ENCODE results near the gene YPEL3. TPM values are rescaled to one million over a fixed set of nuclear protein-coding genes. Genes with fewer than 3 reads are reported as not detected.

The YPEL3 gene
- total and polyA plus RNA-seq, 12 donors: 14.6 to 454 (median 94.5) TPM

- intact Hi-C loops (cut with DNase I): no loop called here
- no peak overlapping the region for H3K4me3 ChIP-seq
- H3K27ac ChIP-seq: no peak overlapping the region
- H3K9me3 ChIP-seq (replicated peaks in 1 of 3): no peaks in the 10 kb centered on the region
- H3K4me1 ChIP-seq (replicated peaks in 1 of 2): no peaks in the 10 kb centered on the region
- no peaks in the 10 kb centered on the region for H3K36me3 ChIP-seq (replicated peaks in 1 of 2)
- no peak for DNase-seq
- TF ChIP-seq POLR2A (IDR thresholded peaks at IDR 0.05) (no peak), CTCF (IDR thresholded peaks at IDR 0.05) (no peak)
- WGBS, 4 donors: 73 to 78% (median 74%) methylated on average over 13 of the region's 13 CpGs
- H3K27me3 ChIP-seq: no peaks in the 10 kb centered on the region
Observed at GRCh38 chr16:30139583-30140481, 43.8 kb upstream of the YPEL3 start.

- Histone ChIP-seq H3K9me3 (replicated peaks in 1 of 3) (no peaks in the 10 kb centered on the region), H3K27ac (no peak overlapping the region), H3K36me3 (replicated peaks in 1 of 2) (no peaks in the 10 kb centered on the region), H3K27me3 (no peaks in the 10 kb centered on the region), H3K4me3 (no peak overlapping the region), H3K4me1 (replicated peaks in 1 of 2) (no peaks in the 10 kb centered on the region)
- 67 to 83% (median 73%) methylated on average over 8 of the region's 8 CpGs for WGBS, 4 donors
- TF ChIP-seq CTCF (IDR thresholded peaks at IDR 0.05): no peak
- TF ChIP-seq POLR2A (IDR thresholded peaks at IDR 0.05): no peak
- DNase-seq: no peak
- intact Hi-C loops (cut with DNase I): no loop called here
Observed at GRCh38 chr16:30137897-30138296, 41.9 kb upstream of the YPEL3 start.

- Histone ChIP-seq H3K9me3 (replicated peaks in 1 of 3) (no peaks in the 10 kb centered on the region), H3K4me3 (no peak overlapping the region), H3K4me1 (replicated peaks in 1 of 2) (no peaks in the 10 kb centered on the region), H3K27me3 (no peaks in the 10 kb centered on the region), H3K36me3 (replicated peaks in 1 of 2) (no peaks in the 10 kb centered on the region), H3K27ac (no peak overlapping the region)
- WGBS, 4 donors: 64 to 78% (median 67%) methylated on average over 11 of the region's 11 CpGs
- intact Hi-C loops (cut with DNase I): no loop called here
- DNase-seq: no peak
- no peak for TF ChIP-seq CTCF (IDR thresholded peaks at IDR 0.05)
- TF ChIP-seq POLR2A (IDR thresholded peaks at IDR 0.05): no peak
Observed at GRCh38 chr16:30136971-30137605, 41.1 kb upstream of the YPEL3 start.

- Histone ChIP-seq H3K36me3 (replicated peaks in 1 of 2) (no peaks in the 10 kb centered on the region), H3K9me3 (replicated peaks in 1 of 3) (no peaks in the 10 kb centered on the region), H3K27ac (no peak overlapping the region), H3K4me1 (replicated peaks in 1 of 2) (no peaks in the 10 kb centered on the region), H3K27me3 (no peaks in the 10 kb centered on the region), H3K4me3 (no peak overlapping the region)
- 41 to 61% (median 51%) methylated on average over 3 of the region's 3 CpGs for WGBS, 4 donors
- intact Hi-C loops (cut with DNase I): loop anchor here in 1 of 2 donors (5.0 kb wide), 1 partner anchor 35 kb away; the partner anchor contains the start of gene YPEL3
- no peak for DNase-seq
- no peak for TF ChIP-seq CTCF (IDR thresholded peaks at IDR 0.05)
- TF ChIP-seq POLR2A (IDR thresholded peaks at IDR 0.05): no peak
Observed at GRCh38 chr16:30132591-30132990, 36.6 kb upstream of the YPEL3 start.

Data from adrenal gland (tissue), 12 donors.